ENCODE results near the gene ARMH3. TPM values are rescaled to one million over a fixed set of nuclear protein-coding genes. Genes with fewer than 3 reads are reported as not detected.

Gene ARMH3
- total RNA-seq, 4 donors from 2014 or later: 12.9 to 19.3 (median 16.2) TPM

DNA sequence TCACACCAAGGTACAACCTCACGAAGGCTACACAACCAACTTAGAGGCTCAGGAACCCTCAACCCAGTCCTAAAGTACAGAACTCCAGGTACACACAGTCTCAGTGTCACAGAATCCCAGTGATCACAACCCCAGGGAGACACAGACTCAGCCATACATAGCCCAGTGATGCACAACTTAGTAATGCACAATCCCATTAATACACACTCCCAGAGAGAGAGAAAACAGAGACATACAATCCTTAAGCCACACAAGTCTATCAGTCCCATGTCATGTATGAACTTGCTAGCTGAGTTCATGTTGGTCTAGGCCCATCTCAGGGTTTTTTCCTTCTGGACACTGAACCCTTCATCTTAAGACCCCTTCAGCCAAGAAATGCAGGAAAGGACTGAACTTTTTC lies 217.0 kb downstream of the ARMH3 start:
- H3K27me3 ChIP-seq: no peaks in the 10 kb centered on the region
- no peaks in the 10 kb centered on the region for H3K9me3 ChIP-seq
- H3K4me3 ChIP-seq: no peak overlapping the region
- peaks cover 0 to 4% (median 0%) of the 10 kb centered on the region in 4 donors for H3K36me3 ChIP-seq
- TF ChIP-seq POLR2AphosphoS5 (IDR thresholded peaks at IDR 0.05) (no peak), POLR2A (IDR thresholded peaks at IDR 0.05; ENCODE audit: low read depth) (no peak), EP300 (IDR thresholded peaks at IDR 0.05) (no peak)
- TF ChIP-seq, protein P1, sequence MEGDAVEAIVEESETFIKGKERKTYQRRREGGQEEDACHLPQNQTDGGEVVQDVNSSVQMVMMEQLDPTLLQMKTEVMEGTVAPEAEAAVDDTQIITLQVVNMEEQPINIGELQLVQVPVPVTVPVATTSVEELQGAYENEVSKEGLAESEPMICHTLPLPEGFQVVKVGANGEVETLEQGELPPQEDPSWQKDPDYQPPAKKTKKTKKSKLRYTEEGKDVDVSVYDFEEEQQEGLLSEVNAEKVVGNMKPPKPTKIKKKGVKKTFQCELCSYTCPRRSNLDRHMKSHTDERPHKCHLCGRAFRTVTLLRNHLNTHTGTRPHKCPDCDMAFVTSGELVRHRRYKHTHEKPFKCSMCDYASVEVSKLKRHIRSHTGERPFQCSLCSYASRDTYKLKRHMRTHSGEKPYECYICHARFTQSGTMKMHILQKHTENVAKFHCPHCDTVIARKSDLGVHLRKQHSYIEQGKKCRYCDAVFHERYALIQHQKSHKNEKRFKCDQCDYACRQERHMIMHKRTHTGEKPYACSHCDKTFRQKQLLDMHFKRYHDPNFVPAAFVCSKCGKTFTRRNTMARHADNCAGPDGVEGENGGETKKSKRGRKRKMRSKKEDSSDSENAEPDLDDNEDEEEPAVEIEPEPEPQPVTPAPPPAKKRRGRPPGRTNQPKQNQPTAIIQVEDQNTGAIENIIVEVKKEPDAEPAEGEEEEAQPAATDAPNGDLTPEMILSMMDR (IDR thresholded peaks at IDR 0.05): no peak
- H3K4me1 ChIP-seq: peaks cover 36 to 52% (median 37%) of the 10 kb centered on the region in 4 donors
- no peak for DNase-seq (ENCODE audit: extremely low spot score)
- intact Hi-C loops (cut with DNase I): no loop called here
- WGBS: 91% methylated on average over 1 of the region's 1 CpG
- no peak overlapping the region for H3K27ac ChIP-seq (replicated peaks in 1 of 4)

DNA sequence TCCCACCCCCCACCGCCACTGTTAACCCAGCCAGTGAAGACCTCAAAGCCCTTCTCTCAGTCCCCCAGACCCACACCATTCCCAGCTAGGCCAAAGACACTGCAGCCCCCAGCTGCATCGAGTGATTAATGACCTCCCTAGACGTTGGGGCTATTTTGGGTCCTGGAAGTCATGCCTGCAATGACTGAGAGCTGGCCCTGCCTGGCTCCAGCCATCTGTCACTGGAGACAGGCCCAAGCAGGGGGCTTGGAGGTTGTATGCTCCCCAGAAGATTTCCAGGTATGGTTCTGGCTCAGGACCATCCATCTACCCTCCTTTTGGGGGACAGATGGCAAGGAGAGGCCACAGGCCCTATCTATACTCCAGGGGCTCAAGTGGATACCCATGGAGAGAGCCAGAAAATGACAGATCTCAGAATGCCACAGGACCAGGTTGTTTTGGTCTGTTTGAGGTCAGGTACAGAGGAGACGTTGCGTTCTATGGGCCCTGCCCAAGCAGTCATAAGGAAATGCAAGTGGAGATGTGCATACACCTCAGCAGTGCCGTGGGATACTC lies 217.5 kb downstream of the ARMH3 start:
- DNase-seq (ENCODE audit: extremely low spot score): no peak
- Histone ChIP-seq H3K9me3 (no peaks in the 10 kb centered on the region), H3K27ac (replicated peaks in 1 of 4) (no peak overlapping the region), H3K36me3 (peaks cover 0 to 4% (median 0%) of the 10 kb centered on the region in 4 donors), H3K4me3 (no peak overlapping the region), H3K27me3 (no peaks in the 10 kb centered on the region), H3K4me1 (peaks cover 31 to 47% (median 35%) of the 10 kb centered on the region in 4 donors)
- intact Hi-C loops (cut with DNase I): no loop called here
- TF ChIP-seq POLR2A (IDR thresholded peaks at IDR 0.05; ENCODE audit: low read depth) (no peak), POLR2AphosphoS5 (IDR thresholded peaks at IDR 0.05) (no peak), EP300 (IDR thresholded peaks at IDR 0.05) (no peak)
- TF ChIP-seq, protein P1 (IDR thresholded peaks at IDR 0.05): no peak
- 69% methylated on average over 6 of the region's 6 CpGs for WGBS

DNA sequence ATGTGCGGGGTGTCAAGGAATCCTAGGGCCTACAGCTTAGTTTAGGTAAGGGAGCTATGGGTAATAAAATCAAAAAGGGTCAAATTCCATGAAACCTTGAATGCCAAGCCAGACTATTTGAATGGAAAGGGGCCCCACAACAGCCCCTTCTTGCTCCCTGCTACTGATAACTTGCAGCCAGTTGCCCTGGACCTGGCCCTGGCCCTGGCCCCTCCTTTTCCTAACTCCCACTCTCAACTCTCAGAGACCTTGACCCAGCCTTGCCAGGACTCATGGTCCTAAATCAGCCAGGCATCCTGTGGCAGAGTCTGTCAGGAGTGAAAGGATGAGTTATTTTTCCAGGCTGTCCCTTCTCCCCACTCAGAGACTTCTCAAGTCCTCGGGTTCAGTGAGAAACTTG lies 218.2 kb downstream of the ARMH3 start:
- H3K4me3 ChIP-seq: no peak overlapping the region
- H3K27ac ChIP-seq (replicated peaks in 1 of 4): no peak overlapping the region
- TF ChIP-seq POLR2A (IDR thresholded peaks at IDR 0.05; ENCODE audit: low read depth) (no peak), POLR2AphosphoS5 (IDR thresholded peaks at IDR 0.05) (no peak), EP300 (IDR thresholded peaks at IDR 0.05) (no peak)
- TF ChIP-seq, protein P1 (IDR thresholded peaks at IDR 0.05): no peak
- peaks cover 29 to 44% (median 33%) of the 10 kb centered on the region in 4 donors for H3K4me1 ChIP-seq
- WGBS: 80% methylated on average over 2 of the region's 2 CpGs
- H3K27me3 ChIP-seq: no peaks in the 10 kb centered on the region
- H3K36me3 ChIP-seq: peaks cover 0 to 4% (median 0%) of the 10 kb centered on the region in 4 donors
- DNase-seq (ENCODE audit: extremely low spot score): no peak
- H3K9me3 ChIP-seq: no peaks in the 10 kb centered on the region
- intact Hi-C loops (cut with DNase I): no loop called here

DNA sequence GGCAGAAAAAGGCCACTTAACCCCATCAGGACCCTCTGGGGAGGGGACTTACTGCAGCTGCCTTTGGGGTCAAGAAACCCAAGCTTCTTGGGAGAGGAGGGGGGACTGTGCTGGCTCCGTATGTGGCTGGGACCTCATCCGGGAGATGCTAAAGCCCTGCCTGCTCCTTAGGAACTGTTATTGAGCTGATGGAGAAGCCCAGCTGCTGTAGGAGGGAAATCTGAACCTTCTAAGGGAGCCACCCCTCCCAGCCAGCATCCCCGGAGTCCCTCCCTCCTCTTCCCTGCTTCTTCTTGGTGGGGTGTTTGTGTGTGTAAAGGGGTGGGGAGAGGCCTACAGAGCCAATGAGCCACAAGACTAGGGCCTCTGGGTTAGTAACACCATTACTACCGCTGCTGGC lies 220.6 kb downstream of the ARMH3 start:
- no peak for DNase-seq (ENCODE audit: extremely low spot score)

DNA sequence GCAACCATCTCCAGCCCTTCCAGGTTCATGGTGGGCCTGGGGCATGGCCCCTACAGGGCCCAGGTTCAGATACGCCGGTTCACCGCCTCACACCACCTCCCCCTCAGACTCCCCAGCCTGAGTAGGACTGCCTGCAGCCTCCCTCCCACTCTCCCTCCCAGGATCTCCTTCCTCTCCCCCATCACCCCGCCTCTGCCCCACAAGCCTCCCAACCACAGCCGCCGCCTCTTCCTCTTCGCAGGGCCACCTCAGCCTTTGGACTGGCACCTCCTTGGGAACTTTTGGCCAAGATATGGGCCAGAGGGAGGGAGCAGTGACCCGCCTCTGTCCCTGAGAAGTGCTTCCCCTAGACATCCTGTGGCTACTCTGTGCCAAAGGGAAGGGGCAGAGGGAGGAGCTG lies 221.6 kb downstream of the ARMH3 start:
- TF ChIP-seq POLR2AphosphoS5 (IDR thresholded peaks at IDR 0.05): no peak
- no peak for TF ChIP-seq POLR2A (IDR thresholded peaks at IDR 0.05; ENCODE audit: low read depth)
- no peak for TF ChIP-seq EP300 (IDR thresholded peaks at IDR 0.05)
- TF ChIP-seq, protein P1 (IDR thresholded peaks at IDR 0.05): no peak
- H3K9me3 ChIP-seq: no peaks in the 10 kb centered on the region
- H3K4me1 ChIP-seq: peaks cover 22 to 39% (median 28%) of the 10 kb centered on the region in 4 donors
- DNase-seq (ENCODE audit: extremely low spot score): no peak
- no peaks in the 10 kb centered on the region for H3K36me3 ChIP-seq
- intact Hi-C loops (cut with DNase I): no loop called here
- no peaks in the 10 kb centered on the region for H3K27me3 ChIP-seq
- WGBS: 65% methylated on average over 8 of the region's 8 CpGs
- H3K27ac ChIP-seq (replicated peaks in 1 of 4): no peak overlapping the region
- no peak overlapping the region for H3K4me3 ChIP-seq

More for the DNA sequence above, 220.6 kb downstream of the ARMH3 start:
- Histone ChIP-seq H3K4me1 (peaks cover 22 to 39% (median 33%) of the 10 kb centered on the region in 4 donors), H3K27ac (replicated peaks in 1 of 4) (no peak overlapping the region), H3K9me3 (no peaks in the 10 kb centered on the region), H3K27me3 (no peaks in the 10 kb centered on the region), H3K4me3 (no peak overlapping the region), H3K36me3 (no peaks in the 10 kb centered on the region)
- TF ChIP-seq EP300 (IDR thresholded peaks at IDR 0.05) (no peak), POLR2AphosphoS5 (IDR thresholded peaks at IDR 0.05) (no peak), POLR2A (IDR thresholded peaks at IDR 0.05; ENCODE audit: low read depth) (no peak)
- WGBS: 73% methylated on average over 4 of the region's 4 CpGs
- intact Hi-C loops (cut with DNase I): no loop called here

Measured in esophagus muscularis mucosa (tissue), 4 donors.